Measurements from ENCODE around the gene WSCD1.

Gene WSCD1

GRCh38 chr17:6067060-6067459, 3.1 kb upstream of the WSCD1 start:
- no peak overlapping the region for H3K9ac ChIP-seq (ENCODE audit: insufficient read length)
- no peak for DNase-seq (ENCODE audit: low read depth, low spot score)
- no peaks in the 10 kb centered on the region for H3K9me3 ChIP-seq (ENCODE audit: low read depth, low read length)
- no peaks in the 10 kb centered on the region for H3K36me3 ChIP-seq (ENCODE audit: insufficient read depth, low read length)
- TF ChIP-seq EZH2 (IDR thresholded peaks at IDR 0.05) (no peak), POLR2AphosphoS5 (IDR thresholded peaks at IDR 0.05; ENCODE audit: borderline replicate concordance, low read depth, low read length) (no peak), FOXP2 (optimal IDR thresholded peaks at IDR 0.05; ENCODE audit: control extremely low read depth, extremely low read length, insufficient read depth) (no peak)
- no peak overlapping the region for H3K4me3 ChIP-seq
- no peak overlapping the region for H3K27ac ChIP-seq

GRCh38 chr17:6070430-6070912, 292 bp downstream of the WSCD1 start:
- H3K9me3 ChIP-seq (ENCODE audit: low read depth, low read length), result no peaks in the 10 kb centered on the region
- no peak overlapping the region for H3K9ac ChIP-seq (ENCODE audit: insufficient read length)
- no peak for DNase-seq (ENCODE audit: low read depth, low spot score)
- no peak overlapping the region for H3K27ac ChIP-seq
- H3K36me3 ChIP-seq (ENCODE audit: insufficient read depth, low read length), result no peaks in the 10 kb centered on the region
- TF ChIP-seq EZH2 (IDR thresholded peaks at IDR 0.05) (no peak), POLR2AphosphoS5 (IDR thresholded peaks at IDR 0.05; ENCODE audit: borderline replicate concordance, low read depth, low read length) (no peak), FOXP2 (optimal IDR thresholded peaks at IDR 0.05; ENCODE audit: control extremely low read depth, extremely low read length, insufficient read depth) (no peak)
- H3K4me3 ChIP-seq, result no peak overlapping the region

- Histone ChIP-seq H3K4me3 (no peak overlapping the region), H3K36me3 (ENCODE audit: insufficient read depth, low read length) (no peaks in the 10 kb centered on the region), H3K9me3 (ENCODE audit: low read depth, low read length) (no peaks in the 10 kb centered on the region), H3K27ac (no peak overlapping the region), H3K9ac (ENCODE audit: insufficient read length) (no peak overlapping the region)
- TF ChIP-seq FOXP2 (optimal IDR thresholded peaks at IDR 0.05; ENCODE audit: control extremely low read depth, extremely low read length, insufficient read depth), result no peak
- TF ChIP-seq EZH2 (IDR thresholded peaks at IDR 0.05), result no peak
- no peak for TF ChIP-seq POLR2AphosphoS5 (IDR thresholded peaks at IDR 0.05; ENCODE audit: borderline replicate concordance, low read depth, low read length)
- DNase-seq (ENCODE audit: low read depth, low spot score), result no peak
These were observed 833 bp downstream of the WSCD1 start for GRCh38 chr17:6070913-6071511.

GRCh38 chr17:6071528-6072065, 1.4 kb downstream of the WSCD1 start:
- DNase-seq (ENCODE audit: low read depth, low spot score), result no peak
- no peak overlapping the region for H3K9ac ChIP-seq (ENCODE audit: insufficient read length)
- H3K27ac ChIP-seq, result no peak overlapping the region
- H3K9me3 ChIP-seq (ENCODE audit: low read depth, low read length), result no peaks in the 10 kb centered on the region
- no peaks in the 10 kb centered on the region for H3K36me3 ChIP-seq (ENCODE audit: insufficient read depth, low read length)
- no peak overlapping the region for H3K4me3 ChIP-seq
- no peak for TF ChIP-seq FOXP2 (optimal IDR thresholded peaks at IDR 0.05; ENCODE audit: control extremely low read depth, extremely low read length, insufficient read depth)

- H3K27ac ChIP-seq, result no peak overlapping the region
- TF ChIP-seq FOXP2 (optimal IDR thresholded peaks at IDR 0.05; ENCODE audit: control extremely low read depth, extremely low read length, insufficient read depth) (no peak), EZH2 (IDR thresholded peaks at IDR 0.05) (no peak), POLR2AphosphoS5 (IDR thresholded peaks at IDR 0.05; ENCODE audit: borderline replicate concordance, low read depth, low read length) (no peak)
- H3K9ac ChIP-seq (ENCODE audit: insufficient read length), result no peak overlapping the region
- no peak overlapping the region for H3K4me3 ChIP-seq
- DNase-seq (ENCODE audit: low read depth, low spot score), result no peak
- no peaks in the 10 kb centered on the region for H3K9me3 ChIP-seq (ENCODE audit: low read depth, low read length)
- no peaks in the 10 kb centered on the region for H3K36me3 ChIP-seq (ENCODE audit: insufficient read depth, low read length)
These were observed 2.0 kb downstream of the WSCD1 start for GRCh38 chr17:6072157-6072556.

- Histone ChIP-seq H3K9me3 (ENCODE audit: low read depth, low read length) (no peaks in the 10 kb centered on the region), H3K9ac (ENCODE audit: insufficient read length) (no peak overlapping the region), H3K27ac (no peak overlapping the region), H3K36me3 (ENCODE audit: insufficient read depth, low read length) (no peaks in the 10 kb centered on the region), H3K4me3 (no peak overlapping the region)
- TF ChIP-seq EZH2 (IDR thresholded peaks at IDR 0.05) (no peak), FOXP2 (optimal IDR thresholded peaks at IDR 0.05; ENCODE audit: control extremely low read depth, extremely low read length, insufficient read depth) (no peak), POLR2AphosphoS5 (IDR thresholded peaks at IDR 0.05; ENCODE audit: borderline replicate concordance, low read depth, low read length) (no peak)
- DNase-seq (ENCODE audit: low read depth, low spot score), result no peak
These were observed 2.4 kb downstream of the WSCD1 start for GRCh38 chr17:6072611-6073010.

GRCh38 chr17:6073620-6074019, 3.4 kb downstream of the WSCD1 start:
- Histone ChIP-seq H3K9me3 (ENCODE audit: low read depth, low read length) (no peaks in the 10 kb centered on the region), H3K27ac (no peak overlapping the region), H3K36me3 (ENCODE audit: insufficient read depth, low read length) (no peaks in the 10 kb centered on the region), H3K9ac (ENCODE audit: insufficient read length) (no peak overlapping the region), H3K4me3 (no peak overlapping the region)
- no peak for TF ChIP-seq FOXP2 (optimal IDR thresholded peaks at IDR 0.05; ENCODE audit: control extremely low read depth, extremely low read length, insufficient read depth)
- no peak for TF ChIP-seq POLR2AphosphoS5 (IDR thresholded peaks at IDR 0.05; ENCODE audit: borderline replicate concordance, low read depth, low read length)
- DNase-seq (ENCODE audit: low read depth, low spot score), result no peak

- no peak overlapping the region for H3K27ac ChIP-seq
- DNase-seq (ENCODE audit: low read depth, low spot score), result no peak
- no peak for TF ChIP-seq EZH2 (IDR thresholded peaks at IDR 0.05)
- no peak for TF ChIP-seq FOXP2 (optimal IDR thresholded peaks at IDR 0.05; ENCODE audit: control extremely low read depth, extremely low read length, insufficient read depth)
- no peak for TF ChIP-seq POLR2AphosphoS5 (IDR thresholded peaks at IDR 0.05; ENCODE audit: borderline replicate concordance, low read depth, low read length)
These were observed 4.9 kb downstream of the WSCD1 start for GRCh38 chr17:6075050-6075449.

GRCh38 chr17:6075845-6076244, 5.7 kb downstream of the WSCD1 start:
- DNase-seq (ENCODE audit: low read depth, low spot score), result no peak
- Histone ChIP-seq H3K27ac (no peak overlapping the region), H3K9me3 (ENCODE audit: low read depth, low read length) (no peaks in the 10 kb centered on the region), H3K9ac (ENCODE audit: insufficient read length) (no peak overlapping the region), H3K4me3 (no peak overlapping the region), H3K36me3 (ENCODE audit: insufficient read depth, low read length) (no peaks in the 10 kb centered on the region)
- TF ChIP-seq EZH2 (IDR thresholded peaks at IDR 0.05) (no peak), FOXP2 (optimal IDR thresholded peaks at IDR 0.05; ENCODE audit: control extremely low read depth, extremely low read length, insufficient read depth) (no peak), POLR2AphosphoS5 (IDR thresholded peaks at IDR 0.05; ENCODE audit: borderline replicate concordance, low read depth, low read length) (no peak)

More at GRCh38 chr17:6075050-6075449, 4.9 kb downstream of the WSCD1 start:
- Histone ChIP-seq H3K9ac (ENCODE audit: insufficient read length) (no peak overlapping the region), H3K36me3 (ENCODE audit: insufficient read depth, low read length) (no peaks in the 10 kb centered on the region), H3K9me3 (ENCODE audit: low read depth, low read length) (no peaks in the 10 kb centered on the region), H3K4me3 (no peak overlapping the region)
